Panc1 (cell line): ENCODE data around the gene FUS. TPM values are rescaled to one million over a fixed set of nuclear protein-coding genes. Genes with fewer than 3 reads are reported as not detected.

Source experiments
- ATAC-seq: fragments of 200-7000 bp; cut with Tn5 transposase; 2 replicates; pipeline ENCODE4 v1.9.1; 2020; ENCODE audit warnings: mild to moderate bottlenecking, moderate library complexity
- BruUV-seq: library from RNA; stranded (reverse); fragments of 400-500 nt; replicated peaks from 2 replicates; lab custom pipeline; 2021; lab: Mats Ljungman, UMichigan
- CTCF ChIA-PET: fragments of 300-600 bp; sonication (Branson Sonifier 250); formaldehyde crosslinking; loops from one replicate; lab custom pipeline; 2022; ENCODE audit warnings: antibody characterized with exemption; lab: Charles Lee
- POLR2A ChIA-PET: fragments of 300-600 bp; sonication (Branson Sonifier 250); formaldehyde crosslinking; loops from one replicate; lab custom pipeline; 2022; ENCODE audit warnings: antibody characterized with exemption; lab: Charles Lee
- DNase-seq: peaks from one replicate; pipeline ENCODE4 v3.0.0-alpha.2; 2010; ENCODE audit warnings: low read depth, low spot score
- H3K27ac ChIP-seq: 2 replicates; pipeline ENCODE4 v1.5.1; 2011; ENCODE audit warnings: mild to moderate bottlenecking, low read length, inconsistent platforms
- H3K27me3 ChIP-seq: fragments of 200-500 bp; sonication (Bioruptor generic); 2 replicates; pipeline ENCODE4 v1.6.0; 2014; ENCODE audit warnings: low read length, inconsistent platforms; ENCODE audit not compliant: control insufficient read depth, insufficient read depth
- H3K36me3 ChIP-seq: fragments of 200-500 bp; sonication (Bioruptor generic); 2 replicates; pipeline ENCODE4 v1.5.1; 2014; ENCODE audit warnings: inconsistent platforms, mild to moderate bottlenecking, low read length, moderate library complexity; ENCODE audit not compliant: control insufficient read depth, insufficient read depth
- H3K4me1 ChIP-seq: 2 replicates; pipeline ENCODE4 v1.5.1; 2011; ENCODE audit warnings: inconsistent platforms, mild to moderate bottlenecking, low read length, moderate library complexity; ENCODE audit not compliant: control insufficient read depth, insufficient read depth
- H3K4me3 ChIP-seq, 2 experiments: 2 replicates each; pipeline ENCODE4 v1.5.1; 2011 to 2012; ENCODE audit warnings: low read depth in 2 of 2, low read length in 2 of 2, mild to moderate bottlenecking in 2 of 2, inconsistent platforms in 1 of 2, moderate library complexity in 1 of 2
- H3K9me3 ChIP-seq: fragments of 200-500 bp; sonication (Bioruptor generic); 2 replicates; pipeline ENCODE4 v1.5.1; 2014; ENCODE audit warnings: low read depth, mild to moderate bottlenecking, inconsistent platforms, low read length, moderate library complexity; ENCODE audit not compliant: control insufficient read depth, insufficient read depth
- POLR2AphosphoS5 ChIP-seq: IDR thresholded peaks from 2 replicates; pipeline ENCODE4 v1.6.1; 2012; ENCODE audit warnings: mild to moderate bottlenecking, low read depth, low read length, moderate library complexity
- SIN3A ChIP-seq: IDR thresholded peaks from 2 replicates; pipeline ENCODE4 v1.6.1; 2012; ENCODE audit warnings: low read depth, mild to moderate bottlenecking, low read length, moderate library complexity, borderline replicate concordance; ENCODE audit not compliant: insufficient read depth
- TCF7L2 ChIP-seq: IDR thresholded peaks from 2 replicates; pipeline ENCODE4 v1.6.1; 2011; ENCODE audit warnings: mild to moderate bottlenecking, low read depth, low read length, inconsistent platforms
- in situ Hi-C: cut with HindIII; loops from 2 replicates; pipeline ENCODE4 v1.10.0; 2016; ENCODE audit warnings: low sequenced_read_pairs, low pct_unique_long_range_greater_than_20kb
- intact Hi-C: fragments of 100-400 bp; cut with micrococcal nuclease; formaldehyde crosslinking; loops from one replicate; pipeline ENCODE4 v1.10.0; 2022; ENCODE audit not compliant: unreplicated experiment
- total RNA-seq: library from RNA; stranded (reverse); gene quantifications from one replicate; pipeline ENCODE4 v1.2.1, GENCODE V29; 2021; ENCODE audit not compliant: unreplicated experiment
- TF ChIP-seq, protein P1 (sequence below): fragments of 450-650 bp; IDR thresholded peaks from 2 replicates; pipeline ENCODE4 v1.5.1; 2017; ENCODE audit warnings: mild to moderate bottlenecking
- TF ChIP-seq, protein P2 (sequence below), 2 experiments: IDR thresholded peaks; 2 replicates each; pipeline ENCODE4 v1.6.1; 2011 to 2012; ENCODE audit warnings: low read depth in 2 of 2, control low read depth in 1 of 2, low read length in 1 of 2, mild to moderate bottlenecking in 1 of 2, moderate library complexity in 1 of 2; ENCODE audit not compliant: insufficient read depth in 1 of 2

The FUS gene
- total RNA-seq, 1 experiment from 2014 or later, result 441 TPM

DNA sequence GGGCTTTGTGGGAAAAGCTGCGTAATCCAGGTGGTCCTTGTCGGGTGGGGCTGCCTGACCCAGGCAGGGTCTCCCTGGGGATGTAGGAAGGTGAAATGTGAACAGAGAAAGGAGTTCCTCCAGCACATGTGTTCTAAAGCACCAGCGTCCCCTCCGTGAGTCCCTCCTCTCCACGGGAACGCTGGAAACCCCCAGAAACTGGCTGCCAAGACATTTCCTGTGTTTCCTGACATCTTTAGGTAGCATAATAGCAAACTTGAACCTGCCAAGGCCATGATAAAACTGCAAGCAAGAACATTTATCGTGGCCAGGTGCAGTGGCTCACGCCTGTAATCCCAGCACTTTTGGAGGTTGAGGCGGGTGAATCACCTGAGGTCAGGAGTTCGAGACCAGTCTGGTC lies 49.6 kb downstream of the FUS start:
- no peak for TF ChIP-seq SIN3A
- TF ChIP-seq POLR2AphosphoS5, result no peak
- TF ChIP-seq TCF7L2, result no peak
- TF ChIP-seq, protein P1, sequence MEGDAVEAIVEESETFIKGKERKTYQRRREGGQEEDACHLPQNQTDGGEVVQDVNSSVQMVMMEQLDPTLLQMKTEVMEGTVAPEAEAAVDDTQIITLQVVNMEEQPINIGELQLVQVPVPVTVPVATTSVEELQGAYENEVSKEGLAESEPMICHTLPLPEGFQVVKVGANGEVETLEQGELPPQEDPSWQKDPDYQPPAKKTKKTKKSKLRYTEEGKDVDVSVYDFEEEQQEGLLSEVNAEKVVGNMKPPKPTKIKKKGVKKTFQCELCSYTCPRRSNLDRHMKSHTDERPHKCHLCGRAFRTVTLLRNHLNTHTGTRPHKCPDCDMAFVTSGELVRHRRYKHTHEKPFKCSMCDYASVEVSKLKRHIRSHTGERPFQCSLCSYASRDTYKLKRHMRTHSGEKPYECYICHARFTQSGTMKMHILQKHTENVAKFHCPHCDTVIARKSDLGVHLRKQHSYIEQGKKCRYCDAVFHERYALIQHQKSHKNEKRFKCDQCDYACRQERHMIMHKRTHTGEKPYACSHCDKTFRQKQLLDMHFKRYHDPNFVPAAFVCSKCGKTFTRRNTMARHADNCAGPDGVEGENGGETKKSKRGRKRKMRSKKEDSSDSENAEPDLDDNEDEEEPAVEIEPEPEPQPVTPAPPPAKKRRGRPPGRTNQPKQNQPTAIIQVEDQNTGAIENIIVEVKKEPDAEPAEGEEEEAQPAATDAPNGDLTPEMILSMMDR, result no peak
- TF ChIP-seq, protein P2, sequence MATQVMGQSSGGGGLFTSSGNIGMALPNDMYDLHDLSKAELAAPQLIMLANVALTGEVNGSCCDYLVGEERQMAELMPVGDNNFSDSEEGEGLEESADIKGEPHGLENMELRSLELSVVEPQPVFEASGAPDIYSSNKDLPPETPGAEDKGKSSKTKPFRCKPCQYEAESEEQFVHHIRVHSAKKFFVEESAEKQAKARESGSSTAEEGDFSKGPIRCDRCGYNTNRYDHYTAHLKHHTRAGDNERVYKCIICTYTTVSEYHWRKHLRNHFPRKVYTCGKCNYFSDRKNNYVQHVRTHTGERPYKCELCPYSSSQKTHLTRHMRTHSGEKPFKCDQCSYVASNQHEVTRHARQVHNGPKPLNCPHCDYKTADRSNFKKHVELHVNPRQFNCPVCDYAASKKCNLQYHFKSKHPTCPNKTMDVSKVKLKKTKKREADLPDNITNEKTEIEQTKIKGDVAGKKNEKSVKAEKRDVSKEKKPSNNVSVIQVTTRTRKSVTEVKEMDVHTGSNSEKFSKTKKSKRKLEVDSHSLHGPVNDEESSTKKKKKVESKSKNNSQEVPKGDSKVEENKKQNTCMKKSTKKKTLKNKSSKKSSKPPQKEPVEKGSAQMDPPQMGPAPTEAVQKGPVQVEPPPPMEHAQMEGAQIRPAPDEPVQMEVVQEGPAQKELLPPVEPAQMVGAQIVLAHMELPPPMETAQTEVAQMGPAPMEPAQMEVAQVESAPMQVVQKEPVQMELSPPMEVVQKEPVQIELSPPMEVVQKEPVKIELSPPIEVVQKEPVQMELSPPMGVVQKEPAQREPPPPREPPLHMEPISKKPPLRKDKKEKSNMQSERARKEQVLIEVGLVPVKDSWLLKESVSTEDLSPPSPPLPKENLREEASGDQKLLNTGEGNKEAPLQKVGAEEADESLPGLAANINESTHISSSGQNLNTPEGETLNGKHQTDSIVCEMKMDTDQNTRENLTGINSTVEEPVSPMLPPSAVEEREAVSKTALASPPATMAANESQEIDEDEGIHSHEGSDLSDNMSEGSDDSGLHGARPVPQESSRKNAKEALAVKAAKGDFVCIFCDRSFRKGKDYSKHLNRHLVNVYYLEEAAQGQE (IDR thresholded peaks at IDR 0.05; ENCODE audit: insufficient read depth in 1 of 2, low read depth in 2 of 2, low read length in 1 of 2), result no peak
- ATAC-seq, result no peak
- Histone ChIP-seq H3K4me1 (no peaks in the 10 kb centered on the region), H3K27me3 (no peaks in the 10 kb centered on the region), H3K36me3 (no peaks in the 10 kb centered on the region), H3K4me3 (no peak overlapping the region), H3K9me3 (no peaks in the 10 kb centered on the region), H3K27ac (no peak overlapping the region)
- DNase-seq, result no peak
- ChIA-PET POLR2A (no interaction called here), CTCF (no interaction called here)
- in situ Hi-C loops, result no loop called here
- no TSS peak for BruUV-seq
- intact Hi-C loops, result no loop called here

DNA sequence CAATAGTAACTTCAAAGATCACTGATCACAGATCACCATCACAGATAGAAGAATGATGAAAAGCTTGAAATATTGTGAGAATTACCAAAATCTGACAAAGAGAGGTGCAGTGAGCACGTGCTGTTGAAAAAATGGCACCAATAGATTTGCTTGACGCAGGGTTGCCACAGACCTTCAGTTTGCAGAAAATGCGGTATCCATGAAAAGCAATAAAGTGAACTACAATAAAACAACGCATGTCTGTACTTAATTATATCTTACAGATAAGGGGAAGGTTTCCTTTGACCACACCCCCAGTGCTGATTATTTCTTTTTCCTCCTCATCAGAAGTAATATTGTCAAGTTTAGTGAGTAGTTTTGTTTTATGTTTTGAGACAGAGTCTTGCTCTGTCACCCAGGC lies 58.1 kb downstream of the FUS start:
- BruUV-seq, result no TSS peak
- DNase-seq (no peak), ATAC-seq (no peak)
- in situ Hi-C loops (no loop called here), intact Hi-C loops (no loop called here)
- Histone ChIP-seq H3K27me3 (no peaks in the 10 kb centered on the region), H3K9me3 (no peaks in the 10 kb centered on the region), H3K27ac (no peak overlapping the region), H3K4me1 (no peaks in the 10 kb centered on the region), H3K4me3 (no peak overlapping the region), H3K36me3 (no peaks in the 10 kb centered on the region)
- no peak for TF ChIP-seq SIN3A
- TF ChIP-seq, protein P2 (IDR thresholded peaks at IDR 0.05; ENCODE audit: insufficient read depth in 1 of 2, low read depth in 2 of 2, low read length in 1 of 2), result no peak
- TF ChIP-seq, protein P1, result no peak
- ChIA-PET CTCF (no interaction called here), POLR2A (interaction anchor here (0.7 kb wide), 1 partner anchor 441 kb away, joined by 12 read pairs; no protein-coding TSS in a partner anchor)

Other genes with a start within 250 kb of the FUS start
- gene ORAI3, start 231.1 kb upstream of the FUS start, total RNA-seq, result 26.9 TPM
- gene SETD1A, start 222.4 kb upstream of the FUS start, total RNA-seq, result 38.7 TPM
- 5.4 TPM for gene HSD3B7, start 194.9 kb upstream of the FUS start, total RNA-seq
- gene STX1B, start 169.5 kb upstream of the FUS start, total RNA-seq, result 3.7 TPM
- 65.2 TPM for gene STX4, start 146.6 kb upstream of the FUS start, total RNA-seq
- 21.5 TPM for gene ZNF668, start 105.9 kb upstream of the FUS start, total RNA-seq
- gene ZNF646, start 105.7 kb upstream of the FUS start, total RNA-seq, result 26.8 TPM
- gene PRSS53, start 91.2 kb upstream of the FUS start, total RNA-seq, result 3.4 TPM
- 109 TPM for gene VKORC1, start 85.3 kb upstream of the FUS start, total RNA-seq
- 60.4 TPM for gene BCKDK, start 71.8 kb upstream of the FUS start, total RNA-seq
- 48.3 TPM for gene KAT8, start 62.5 kb upstream of the FUS start, total RNA-seq
- gene PRSS8, start 44.4 kb upstream of the FUS start, total RNA-seq, result 0.15 TPM
- 0.23 TPM for gene PRSS36, start 30.1 kb upstream of the FUS start, total RNA-seq
- 99.4 TPM for gene PYCARD, start 22.6 kb downstream of the FUS start, total RNA-seq
- 0.08 TPM for gene TRIM72, start 34.0 kb downstream of the FUS start, total RNA-seq
- not detected for gene PYDC1, start 37.0 kb downstream of the FUS start, total RNA-seq
- gene ITGAM, start 79.8 kb downstream of the FUS start, total RNA-seq, result 1.3 TPM
- 0.49 TPM for gene ITGAX, start 175.0 kb downstream of the FUS start, total RNA-seq
- not detected for gene ITGAD, start 213.2 kb downstream of the FUS start, total RNA-seq
- gene COX6A2, start 248.2 kb downstream of the FUS start, total RNA-seq, result not detected